Hepatocyte (in vitro differentiated cells): Measurements from ENCODE around the gene GUCY2C. TPM values are rescaled to one million over a fixed set of nuclear protein-coding genes. Genes with fewer than 3 reads are reported as not detected.

Experiments
- DNase-seq: peaks from one replicate; pipeline ENCODE4 v3.0.0-alpha.2; 2016; ENCODE audit warnings: low spot score
- H2AFZ ChIP-seq: fragments of 200-600 bp; sonication (generic); 2 replicates; pipeline ENCODE4 v1.6.0; 2016; ENCODE audit warnings: antibody characterized with exemption, mild to moderate bottlenecking
- H3K27ac ChIP-seq: fragments of 200-600 bp; sonication (generic); 2 replicates; pipeline ENCODE4 v1.5.1; 2016; ENCODE audit warnings: mild to moderate bottlenecking
- H3K27me3 ChIP-seq: fragments of 200-600 bp; sonication (generic); 2 replicates; pipeline ENCODE4 v1.6.1; 2016
- H3K36me3 ChIP-seq: fragments of 200-600 bp; sonication (generic); replicated peaks from 2 replicates; pipeline ENCODE4 v1.5.1; 2016; ENCODE audit warnings: low read depth; ENCODE audit not compliant: insufficient read depth
- H3K4me1 ChIP-seq: fragments of 200-600 bp; sonication (generic); 2 replicates; pipeline ENCODE4 v1.5.1; 2016; ENCODE audit warnings: mild to moderate bottlenecking, moderate library complexity; ENCODE audit not compliant: insufficient read depth
- H3K4me2 ChIP-seq: fragments of 200-600 bp; sonication (generic); 2 replicates; pipeline ENCODE4 v1.6.0; 2016
- H3K4me3 ChIP-seq: fragments of 200-600 bp; sonication (generic); 2 replicates; pipeline ENCODE4 v1.5.1; 2016; ENCODE audit warnings: mild to moderate bottlenecking
- H3K79me2 ChIP-seq: fragments of 200-600 bp; sonication (generic); 2 replicates; pipeline ENCODE4 v1.6.0; 2017; ENCODE audit warnings: mild to moderate bottlenecking
- H3K9me2 ChIP-seq: fragments of 200-600 bp; sonication (generic); replicated peaks from 2 replicates; pipeline ENCODE4 v1.6.0; 2017; ENCODE audit warnings: mild to moderate bottlenecking; ENCODE audit not compliant: insufficient read depth
- H3K9me3 ChIP-seq: fragments of 200-600 bp; sonication (generic); 2 replicates; pipeline ENCODE4 v1.5.1; 2016; ENCODE audit warnings: low read depth, mild to moderate bottlenecking
- H4K20me1 ChIP-seq: fragments of 200-600 bp; sonication (generic); 2 replicates; pipeline ENCODE4 v1.6.0; 2016; ENCODE audit warnings: mild to moderate bottlenecking; ENCODE audit not compliant: insufficient read depth, poor library complexity, severe bottlenecking
- CTCF ChIP-seq: fragments of 200-600 bp; sonication (generic); IDR thresholded peaks from 2 replicates; pipeline ENCODE4 v1.5.1; 2016; ENCODE audit warnings: antibody characterized with exemption, mild to moderate bottlenecking; ENCODE audit not compliant: poor library complexity
- EZH2 ChIP-seq: fragments of 200-600 bp; sonication (generic); IDR thresholded peaks from 2 replicates; pipeline ENCODE4 v1.6.1; 2016; ENCODE audit warnings: antibody characterized with exemption, mild to moderate bottlenecking, borderline replicate concordance
- EZH2phosphoT487 ChIP-seq: fragments of 200-600 bp; sonication (generic); IDR thresholded peaks from one replicate; pipeline ENCODE4 v1.6.1; 2018; ENCODE audit warnings: antibody characterized with exemption, mild to moderate bottlenecking, low read depth, moderate library complexity; ENCODE audit not compliant: unreplicated experiment, severe bottlenecking
- WGBS: methylation state at CpG from one replicate; pipeline ENCODE4 v1.1.6; 2016; ENCODE audit warnings: low lambda C conversion rate; ENCODE audit errors: missing lambda C conversion rate; 5-methylcytosine and 5-hydroxymethylcytosine counted together
- polyA plus RNA-seq: library from polyadenylated mRNA; unstranded; fragments of >200 nt; fragmentation: Nextera tagmentation; extraction: Ambion mirVana; gene quantifications from 2 replicates; pipeline ENCODE4 v1.2.1, GENCODE V29; 2016
- total RNA-seq: library from RNA; depleted of rRNA; stranded (reverse); fragments of >200 nt; gene quantifications from 2 replicates; pipeline ENCODE4 v1.2.3, GENCODE V29; 2014

GUCY2C gene
- total and polyA plus RNA-seq, 2 experiments from 2014 or later: 26.5 to 47.6 TPM

GRCh38 chr12:14652483-14652882 lies 43.9 kb downstream of the GUCY2C start:
- no peaks in the 10 kb centered on the region for H3K9me3 ChIP-seq
- no peaks in the 10 kb centered on the region for H3K4me1 ChIP-seq
- no peak overlapping the region for H2AFZ ChIP-seq
- TF ChIP-seq EZH2phosphoT487: no peak
- TF ChIP-seq EZH2: no peak
- no peak for TF ChIP-seq CTCF
- H3K27me3 ChIP-seq: no peaks in the 10 kb centered on the region
- H3K27ac ChIP-seq: no peak overlapping the region
- WGBS: 100% methylated on average over 2 of the region's 2 CpGs
- H3K4me3 ChIP-seq: no peak overlapping the region
- no peaks in the 10 kb centered on the region for H4K20me1 ChIP-seq
- DNase-seq: no peak
- H3K9me2 ChIP-seq: no peaks in the 10 kb centered on the region
- H3K36me3 ChIP-seq: no peaks in the 10 kb centered on the region
- no peaks in the 10 kb centered on the region for H3K79me2 ChIP-seq
- no peak overlapping the region for H3K4me2 ChIP-seq

GRCh38 chr12:14651371-14651770 lies 45.0 kb downstream of the GUCY2C start:
- Histone ChIP-seq H4K20me1 (no peaks in the 10 kb centered on the region), H3K4me3 (no peak overlapping the region), H3K4me2 (no peak overlapping the region), H3K4me1 (no peaks in the 10 kb centered on the region), H3K27me3 (no peaks in the 10 kb centered on the region), H3K9me2 (no peaks in the 10 kb centered on the region), H3K27ac (no peak overlapping the region), H3K9me3 (no peaks in the 10 kb centered on the region), H2AFZ (no peak overlapping the region), H3K79me2 (no peaks in the 10 kb centered on the region), H3K36me3 (no peaks in the 10 kb centered on the region)
- no peak for DNase-seq
- WGBS: 46% methylated on average over 4 of the region's 4 CpGs
- TF ChIP-seq EZH2phosphoT487 (no peak), CTCF (no peak), EZH2 (no peak)

GRCh38 chr12:14650789-14651188 lies 45.6 kb downstream of the GUCY2C start:
- Histone ChIP-seq H3K9me3 (no peaks in the 10 kb centered on the region), H2AFZ (no peak overlapping the region), H3K4me1 (no peaks in the 10 kb centered on the region), H3K27ac (no peak overlapping the region), H3K4me2 (no peak overlapping the region), H3K36me3 (no peaks in the 10 kb centered on the region), H3K79me2 (no peaks in the 10 kb centered on the region), H3K4me3 (no peak overlapping the region), H4K20me1 (no peaks in the 10 kb centered on the region), H3K9me2 (no peaks in the 10 kb centered on the region), H3K27me3 (no peaks in the 10 kb centered on the region)
- DNase-seq: no peak
- 93% methylated on average over 2 of the region's 2 CpGs for WGBS
- TF ChIP-seq EZH2phosphoT487 (no peak), EZH2 (no peak), CTCF (no peak)
